ENCODE data around the gene MUC13. TPM values are rescaled to one million over a fixed set of nuclear protein-coding genes. Genes with fewer than 3 reads are reported as not detected.
A peak's percentile ranks its signal among the peaks of the same experiment; 100 is the strongest.

MUC13 gene
- total RNA-seq, 1 donor: not detected

GRCh38 chr3:124859025-124859424 is 75.5 kb downstream of the MUC13 start:
- H2AFZ ChIP-seq (ENCODE audit: low read length): no peak overlapping the region
- no peaks in the 10 kb centered on the region for H3K9me3 ChIP-seq (ENCODE audit: low read depth, low read length)
- no peak for TF ChIP-seq CTCF (IDR thresholded peaks at IDR 0.05; ENCODE audit: extremely low read depth, low read depth, low read length)
- H3K36me3 ChIP-seq (ENCODE audit: insufficient read depth, low read length): peaks cover 25% of the 10 kb centered on the region
- H3K4me3 ChIP-seq (ENCODE audit: insufficient read depth, low read length): no peak overlapping the region
- H3K4me1 ChIP-seq (ENCODE audit: insufficient read depth, low read length): peaks cover 40% of the 10 kb centered on the region
- no peaks in the 10 kb centered on the region for H4K20me1 ChIP-seq (ENCODE audit: insufficient read depth, low read length)
- H3K79me2 ChIP-seq (ENCODE audit: insufficient read depth, low read length): peaks cover 61% of the 10 kb centered on the region
- peak overlapping the region; percentile 80 for H3K27ac ChIP-seq (ENCODE audit: low read depth, low read length)
- peak; percentile 80 for DNase-seq (ENCODE audit: insufficient read length, low spot score, missing footprints)
- no peaks in the 10 kb centered on the region for H3K27me3 ChIP-seq (ENCODE audit: insufficient read depth, low read length)
- H3K4me2 ChIP-seq (ENCODE audit: insufficient read depth, low read length): peak overlapping the region; percentile 15

GRCh38 chr3:124858275-124858674 is 76.3 kb downstream of the MUC13 start:
- peaks cover 25% of the 10 kb centered on the region for H3K36me3 ChIP-seq (ENCODE audit: insufficient read depth, low read length)
- H3K4me2 ChIP-seq (ENCODE audit: insufficient read depth, low read length): peak overlapping the region; percentile 15
- no peak for TF ChIP-seq CTCF (IDR thresholded peaks at IDR 0.05; ENCODE audit: extremely low read depth, low read depth, low read length)
- no peaks in the 10 kb centered on the region for H3K27me3 ChIP-seq (ENCODE audit: insufficient read depth, low read length)
- H2AFZ ChIP-seq (ENCODE audit: low read length): no peak overlapping the region
- no peak overlapping the region for H3K4me3 ChIP-seq (ENCODE audit: insufficient read depth, low read length)
- H4K20me1 ChIP-seq (ENCODE audit: insufficient read depth, low read length): no peaks in the 10 kb centered on the region
- no peak for DNase-seq (ENCODE audit: insufficient read length, low spot score, missing footprints)
- no peaks in the 10 kb centered on the region for H3K9me3 ChIP-seq (ENCODE audit: low read depth, low read length)
- H3K79me2 ChIP-seq (ENCODE audit: insufficient read depth, low read length): peaks cover 62% of the 10 kb centered on the region
- peaks cover 40% of the 10 kb centered on the region for H3K4me1 ChIP-seq (ENCODE audit: insufficient read depth, low read length)
- H3K27ac ChIP-seq (ENCODE audit: low read depth, low read length): peak overlapping the region; percentile 80

- no peak for TF ChIP-seq CTCF (IDR thresholded peaks at IDR 0.05; ENCODE audit: extremely low read depth, low read depth, low read length)
Measured at GRCh38 chr3:124856677-124857076, 77.9 kb downstream of the MUC13 start.

More at GRCh38 chr3:124856677-124857076, 77.9 kb downstream of the MUC13 start:
- H3K27me3 ChIP-seq (ENCODE audit: insufficient read depth, low read length): no peaks in the 10 kb centered on the region
- no peaks in the 10 kb centered on the region for H4K20me1 ChIP-seq (ENCODE audit: insufficient read depth, low read length)
- H3K4me3 ChIP-seq (ENCODE audit: insufficient read depth, low read length): no peak overlapping the region
- no peak overlapping the region for H2AFZ ChIP-seq (ENCODE audit: low read length)
- H3K9me3 ChIP-seq (ENCODE audit: low read depth, low read length): no peaks in the 10 kb centered on the region
- peaks cover 46% of the 10 kb centered on the region for H3K4me1 ChIP-seq (ENCODE audit: insufficient read depth, low read length)
- H3K27ac ChIP-seq (ENCODE audit: low read depth, low read length): peak overlapping the region; percentile 4
- no peak for DNase-seq (ENCODE audit: insufficient read length, low spot score, missing footprints)
- H3K36me3 ChIP-seq (ENCODE audit: insufficient read depth, low read length): peaks cover 25% of the 10 kb centered on the region
- no peak overlapping the region for H3K4me2 ChIP-seq (ENCODE audit: insufficient read depth, low read length)
- H3K79me2 ChIP-seq (ENCODE audit: insufficient read depth, low read length): peaks cover 55% of the 10 kb centered on the region

Other genes with a start within 250 kb of the MUC13 start
- gene UMPS, start 204.3 kb downstream of the MUC13 start, total RNA-seq: 19.5 and 21.8 TPM in 2 replicates
- gene ITGB5, start 47.4 kb downstream of the MUC13 start, total RNA-seq: 400 and 433 TPM in 2 replicates
- gene HEG1, start 121.2 kb upstream of the MUC13 start, total RNA-seq: 114 and 117 TPM in 2 replicates